K562 (cell line): ENCODE data around the gene KDM2B. TPM values are rescaled to one million over a fixed set of nuclear protein-coding genes. Genes with fewer than 3 reads are reported as not detected.

Experiments used
- ATAC-seq: fragments of 200-7000 bp; cut with Tn5 transposase; 3 replicates; pipeline ENCODE4 v1.9.1; 2020; ENCODE audit warnings: moderate library complexity
- BruUV-seq: library from RNA; stranded (reverse); fragments of 400-500 nt; replicated peaks from 2 replicates; lab custom pipeline; 2021; lab: Mats Ljungman, UMichigan
- CTCF ChIA-PET: fragments of 300-600 bp; formaldehyde crosslinking; extraction: SDS; loops from one replicate; lab custom pipeline; 2021; ENCODE audit warnings: low intra/inter-chr PET ratio; lab: Yijun Ruan, JAX
- POLR2A ChIA-PET: fragments of 300-600, 350-650 bp; sonication (Branson Sonifier 250); formaldehyde crosslinking; extraction: SDS; loops from one replicate; lab custom pipeline; 2021; ENCODE audit warnings: antibody characterized with exemption, inconsistent platforms; lab: Yijun Ruan, JAX
- DNase-seq, 4 experiments: peaks; one replicate each; pipeline versions ENCODE4 v3.0.0 to v3.0.0-alpha.2; 2011 to 2018; ENCODE audit warnings: low spot score in 3 of 4, mixed read lengths in 3 of 4; ENCODE audit errors: extremely low read depth in 1 of 4
- FAIRE-seq: peaks from 2 replicates; lab custom pipeline; 2011; peaks lifted over from hg19 to GRCh38; lab: Jason Lieb, UNC
- H2AFZ ChIP-seq: 2 replicates; pipeline ENCODE4 v1.6.0; 2011; ENCODE audit warnings: low read depth, low read length, control low read depth, inconsistent platforms
- H3K27ac ChIP-seq: fragments of 200-600 bp; 3 replicates; pipeline ENCODE4 v1.8.0; 2011; ENCODE audit warnings: low read depth, mild to moderate bottlenecking, control low read depth, inconsistent platforms, low read length, moderate library complexity, mixed read lengths; ENCODE audit errors: extremely low read depth
- H3K27me3 ChIP-seq, 2 experiments: fragments of 300-600 bp in 1 of 2; 2 replicates in 1 of 2; 3 replicates in 1 of 2; pipeline versions ENCODE4 v1.6.0 to v1.8.0; 2011; ENCODE audit warnings: inconsistent platforms in 2 of 2, low read length in 2 of 2, mild to moderate bottlenecking in 1 of 2, mixed read lengths in 1 of 2, moderate library complexity in 1 of 2; ENCODE audit not compliant: control insufficient read depth in 2 of 2, insufficient read depth in 2 of 2
- H3K36me3 ChIP-seq: fragments of 300-600 bp; 3 replicates; pipeline ENCODE4 v1.8.0; 2011; ENCODE audit warnings: mild to moderate bottlenecking, low read length, inconsistent platforms; ENCODE audit not compliant: control insufficient read depth, insufficient read depth
- H3K4me1 ChIP-seq, 2 experiments: fragments of 200-600 bp in 1 of 2; replicated peaks in 1 of 2; 2 replicates in 1 of 2; 3 replicates in 1 of 2; pipeline versions ENCODE4 v1.5.1 to v1.8.0; 2011; ENCODE audit warnings: inconsistent platforms in 2 of 2, low read length in 2 of 2, mild to moderate bottlenecking in 1 of 2, mixed read lengths in 1 of 2, moderate library complexity in 1 of 2; ENCODE audit not compliant: control insufficient read depth in 2 of 2, insufficient read depth in 2 of 2
- H3K4me2 ChIP-seq: 2 replicates; pipeline ENCODE4 v1.6.1; 2011; ENCODE audit warnings: low read length, control low read depth, inconsistent platforms, mixed read lengths; ENCODE audit not compliant: insufficient read depth
- H3K4me3 ChIP-seq: fragments of 200-600 bp; sonication (generic), shearing (Covaris generic); 2 replicates; pipeline ENCODE4 v1.5.1; 2016; ENCODE audit warnings: control low read depth, inconsistent platforms
- H3K79me2 ChIP-seq: fragments of 200-600 bp; 3 replicates; pipeline ENCODE4 v1.8.0; 2011; ENCODE audit warnings: low read length, inconsistent platforms; ENCODE audit not compliant: control insufficient read depth, insufficient read depth
- H3K9ac ChIP-seq, 2 experiments: 2 replicates each; pipeline versions ENCODE4 v1.6.0 to v1.6.1; 2011; ENCODE audit warnings: low read depth in 2 of 2, low read length in 2 of 2, control low read depth in 1 of 2, inconsistent platforms in 1 of 2, mild to moderate bottlenecking in 1 of 2, mixed read lengths in 1 of 2; ENCODE audit not compliant: insufficient read depth in 1 of 2
- H3K9me1 ChIP-seq: one replicate; pipeline ENCODE4 v1.6.0; 2011; ENCODE audit warnings: inconsistent platforms, mild to moderate bottlenecking, low read length, moderate library complexity; ENCODE audit not compliant: control insufficient read depth, insufficient read depth
- H3K9me3 ChIP-seq: replicated peaks from 2 replicates; pipeline ENCODE4 v1.5.1; 2011; ENCODE audit warnings: low read depth, low read length, inconsistent platforms; ENCODE audit not compliant: control insufficient read depth, insufficient read depth
- H4K20me1 ChIP-seq: replicated peaks from 2 replicates; pipeline ENCODE4 v1.6.1; 2011; ENCODE audit warnings: low read length, inconsistent platforms, mixed read lengths; ENCODE audit not compliant: control insufficient read depth, insufficient read depth
- CBX3 ChIP-seq, 2 experiments: IDR thresholded peaks; 1 replicate in 1 of 2; 2 replicates in 1 of 2; pipeline ENCODE4 v1.6.1; 2012; ENCODE audit warnings: inconsistent platforms in 2 of 2, low read length in 2 of 2, borderline replicate concordance in 1 of 2, control low read depth in 1 of 2
- MTA3 ChIP-seq: fragments of 450-650 bp; formaldehyde crosslinking; IDR thresholded peaks from 2 replicates; pipeline ENCODE4 v1.6.1; 2017; ENCODE audit warnings: mild to moderate bottlenecking, borderline replicate concordance
- RBM25 ChIP-seq: fragments of 200-400 bp; formaldehyde crosslinking; IDR thresholded peaks from 2 replicates; pipeline ENCODE4 v1.6.1; 2018; ENCODE audit warnings: low read length, low read depth, moderate library complexity; ENCODE audit not compliant: severe bottlenecking
- SPI1 ChIP-seq: IDR thresholded peaks from 2 replicates; pipeline ENCODE4 v1.6.1; 2011; ENCODE audit warnings: low read depth, low read length, control low read depth, borderline replicate concordance
- USF1 ChIP-seq: sonication (generic); formaldehyde crosslinking; IDR thresholded peaks from 2 replicates; pipeline ENCODE4 v1.9.0; 2022; ENCODE audit warnings: mild to moderate bottlenecking, missing genetic modification reagents
- ZBTB33 ChIP-seq: sonication (generic); formaldehyde crosslinking; IDR thresholded peaks from 2 replicates; pipeline ENCODE4 v1.8.1; 2023; ENCODE audit warnings: mild to moderate bottlenecking, missing genetic modification reagents
- ZNF354B ChIP-seq: fragments of 250-450 bp; sonication (Bioruptor Pico); IDR thresholded peaks from 2 replicates; pipeline ENCODE4 v1.4.0; 2020
- WGBS: fragments of 100-300 bp; shearing (Covaris generic); methylation state at CpG from one replicate; pipeline ENCODE4 v1.1.6; 2016; ENCODE audit warnings: low coverage, mixed read lengths; ENCODE audit not compliant: insufficient coverage; ENCODE audit errors: missing lambda C conversion rate; 5-methylcytosine and 5-hydroxymethylcytosine counted together
- in situ Hi-C: fragments of 300-500 bp; cut with MboI; formaldehyde crosslinking; loops from 4 replicates; pipeline ENCODE4 v1.15.0; 2018; ENCODE audit warnings: inconsistent platforms, mixed read lengths
- intact Hi-C: fragments of 100-400 bp; cut with micrococcal nuclease; formaldehyde crosslinking; loops from 2 replicates; pipeline ENCODE4 v1.14.2; 2022
- polyA plus RNA-seq, 8 experiments: library from polyadenylated mRNA; depleted of rRNA in 4 of 8; stranded (reverse) in 5 of 8; unstranded in 3 of 8; fragments of >200 nt; fragmentation: Nextera tagmentation in 2 of 8; fragmentation: Illumina TruSeq in 1 of 8; extraction: Ambion mirVana in 2 of 8; extraction: Trizol in 1 of 8; gene quantifications; 2 replicates each; pipeline versions ENCODE4 v1.2.1 to v1.2.3, GENCODE V29; 2011 to 2014; ENCODE audit warnings: inconsistent platforms in 1 of 8, missing spikeins in 1 of 8
- total RNA-seq, 7 experiments: library from RNA; depleted of rRNA in 6 of 7; stranded (reverse); fragments of >200 nt in 6 of 7; fragmentation: Illumina TruSeq in 2 of 7; extraction: Trizol in 2 of 7; gene quantifications; 2 replicates each; pipeline versions ENCODE4 v1.2.1 to v1.2.3, GENCODE V29; 2011 to 2021; ENCODE audit warnings: low replicate concordance in 1 of 7

Gene KDM2B
- total and polyA plus RNA-seq, 9 of the 15 experiments (the other 6 are each of a cell fraction or from before 2014, with no cell fraction given) = 7.4 to 50.5 (median 22.5) TPM

DNA sequence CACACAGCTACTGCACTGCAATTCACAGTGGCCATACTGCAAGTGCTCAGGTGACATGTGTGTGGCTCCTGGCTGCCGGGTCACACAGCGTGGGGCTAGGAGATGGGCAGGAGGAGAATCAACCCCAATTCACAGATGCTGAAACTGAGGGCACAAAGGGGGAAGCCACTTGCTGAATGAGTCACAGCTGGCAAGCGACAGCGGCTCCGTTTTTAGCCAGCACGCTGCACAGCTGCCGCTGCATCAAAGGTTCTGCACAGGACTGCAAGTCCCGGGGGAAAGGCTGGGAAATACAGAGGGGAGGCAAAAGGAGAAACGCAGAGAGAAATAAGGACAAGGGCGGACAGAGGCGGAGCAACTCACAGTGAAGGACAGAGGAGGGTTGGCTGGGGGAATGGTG is 57.9 kb downstream of the KDM2B start:
- ChIA-PET POLR2A (interaction anchor here (1.2 kb wide), 1 partner anchor 10 kb away, joined by 3 read pairs; no protein-coding TSS in a partner anchor), CTCF (no interaction called here)
- Histone ChIP-seq H3K9ac (peak overlapping the region in 1 of 2 experiments; percentile 19; a peak in 1 of 4 replicates), H3K9me3 (no peaks in the 10 kb centered on the region), H4K20me1 (0 out of 2 replicates have a peak, but pooled peaks cover 4% of the 10 kb centered on the region), H3K79me2 (no peaks in the 10 kb centered on the region), H3K9me1 (no peaks in the 10 kb centered on the region), H3K27me3 (no peaks in the 10 kb centered on the region), H3K27ac (no peak overlapping the region), H3K4me2 (no peak overlapping the region), H3K4me1 (peaks cover 0 to 35% of the 10 kb centered on the region in 2 experiments; a peak in 3 of 5 replicates), H2AFZ (no peak overlapping the region), H3K4me3 (no peak overlapping the region), H3K36me3 (no peaks in the 10 kb centered on the region)
- ATAC-seq (no peak), FAIRE-seq (no peak), DNase-seq (no peak)
- no TSS peak for BruUV-seq
- TF ChIP-seq ZNF354B (CRISPR knock-in tag) = no peak
- no peak for TF ChIP-seq CBX3 (IDR thresholded peaks at IDR 0.05; ENCODE audit: borderline replicate concordance in 1 of 2, low read length in 2 of 2)
- peak; percentile 53 for TF ChIP-seq RBM25
- TF ChIP-seq MTA3 = no peak
- WGBS = 48% methylated on average over 10 of the region's 11 CpGs
- intact Hi-C loops = no loop called here
- in situ Hi-C loops = no loop called here

- Histone ChIP-seq H3K9me1 (no peaks in the 10 kb centered on the region), H4K20me1 (peaks cover 4% of the 10 kb centered on the region; the same call in 1 of the 2 replicates), H2AFZ (0 out of 2 replicates have a peak overlapping the region, but pooled peaks have one; percentile 27), H3K4me2 (no peak overlapping the region), H3K36me3 (no peaks in the 10 kb centered on the region), H3K27me3 (no peaks in the 10 kb centered on the region), H3K4me1 (peaks cover 0 to 35% of the 10 kb centered on the region in 2 experiments; a peak in 3 of 5 replicates), H3K27ac (no peak overlapping the region; the same call in 2 of the 3 replicates), H3K9ac (peak overlapping the region in 1 of 2 experiments; percentile 80; a peak in 2 of 4 replicates), H3K4me3 (no peak overlapping the region), H3K9me3 (no peaks in the 10 kb centered on the region), H3K79me2 (no peaks in the 10 kb centered on the region)
- intact Hi-C loops (no loop called here), in situ Hi-C loops (no loop called here)
- POLR2A ChIA-PET = no interaction called here
- no peak for FAIRE-seq
- no TSS peak for BruUV-seq
- 59% methylated on average over 20 of the region's 20 CpGs for WGBS
- TF ChIP-seq SPI1 (peak; percentile 68; the same call in 1 of the 2 replicates), ZBTB33 (CRISPR knock-in tag) (0 out of 2 replicates have a peak, but pooled peaks have one; percentile 14), USF1 (CRISPR knock-in tag) (no peak)
- CTCF ChIA-PET = no interaction called here
- peak; percentile 20; the same call in 2 of the 3 replicates for ATAC-seq
- DNase-seq = peak in 3 of 4 experiments; percentile 17 to 50 (median 42)
Measured at GRCh38 chr12:121520586-121521086, 60.2 kb downstream of the KDM2B start.
